GM18526 (cell line): ENCODE results near the gene PMEPA1.

Experiments
- POLR2A ChIP-seq: IDR thresholded peaks from 3 replicates; pipeline ENCODE4 v1.6.1; 2011; ENCODE audit not compliant: insufficient read length; ENCODE audit errors: extremely low read depth

The PMEPA1 gene

GRCh38 chr20:57743450-57744095, 33.8 kb upstream of the PMEPA1 start:
- TF ChIP-seq POLR2A, result no peak

- no peak for TF ChIP-seq POLR2A
Observed at GRCh38 chr20:57742507-57743181, 32.8 kb upstream of the PMEPA1 start.

DNA sequence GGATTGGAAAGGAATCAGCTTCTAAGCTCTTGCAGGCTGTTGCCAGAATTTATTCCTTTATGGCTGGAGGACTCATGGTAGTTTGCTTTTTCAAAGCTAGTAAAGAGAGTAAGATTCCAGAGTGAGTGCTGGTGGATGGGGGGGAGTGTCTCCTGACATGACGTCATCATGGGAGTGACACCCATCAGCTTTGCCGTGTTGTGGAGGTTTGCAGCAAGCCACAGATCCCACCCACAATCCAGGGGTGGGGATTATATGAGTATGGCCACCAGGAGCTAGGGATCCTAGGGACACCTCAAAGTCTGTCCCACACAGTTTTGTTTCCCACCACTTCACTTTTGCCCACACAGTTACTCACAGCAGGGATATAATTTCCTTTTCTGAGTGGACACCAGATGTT, 28.7 kb upstream of the PMEPA1 start:
- no peak for TF ChIP-seq POLR2A

DNA sequence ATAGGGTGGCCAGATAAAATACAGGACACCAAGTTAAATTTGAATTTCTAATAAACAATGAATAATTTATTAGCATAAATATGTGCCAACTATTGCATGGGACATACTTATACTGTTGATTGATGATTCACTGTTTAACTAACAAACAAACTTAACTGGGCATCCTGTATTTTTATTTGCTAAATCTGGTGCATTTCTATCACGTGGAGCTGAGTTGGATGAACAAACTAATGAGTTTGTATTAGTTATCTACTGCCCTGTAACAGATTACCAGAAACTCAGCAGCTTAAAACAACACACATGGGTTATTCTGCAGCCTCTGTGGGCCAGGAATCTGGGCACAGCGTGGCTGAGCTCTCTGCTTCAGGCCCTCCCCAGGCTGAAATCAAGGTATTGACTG, 28.2 kb upstream of the PMEPA1 start:
- no peak for TF ChIP-seq POLR2A

GRCh38 chr20:57737349-57737748, 27.5 kb upstream of the PMEPA1 start:
- no peak for TF ChIP-seq POLR2A

DNA sequence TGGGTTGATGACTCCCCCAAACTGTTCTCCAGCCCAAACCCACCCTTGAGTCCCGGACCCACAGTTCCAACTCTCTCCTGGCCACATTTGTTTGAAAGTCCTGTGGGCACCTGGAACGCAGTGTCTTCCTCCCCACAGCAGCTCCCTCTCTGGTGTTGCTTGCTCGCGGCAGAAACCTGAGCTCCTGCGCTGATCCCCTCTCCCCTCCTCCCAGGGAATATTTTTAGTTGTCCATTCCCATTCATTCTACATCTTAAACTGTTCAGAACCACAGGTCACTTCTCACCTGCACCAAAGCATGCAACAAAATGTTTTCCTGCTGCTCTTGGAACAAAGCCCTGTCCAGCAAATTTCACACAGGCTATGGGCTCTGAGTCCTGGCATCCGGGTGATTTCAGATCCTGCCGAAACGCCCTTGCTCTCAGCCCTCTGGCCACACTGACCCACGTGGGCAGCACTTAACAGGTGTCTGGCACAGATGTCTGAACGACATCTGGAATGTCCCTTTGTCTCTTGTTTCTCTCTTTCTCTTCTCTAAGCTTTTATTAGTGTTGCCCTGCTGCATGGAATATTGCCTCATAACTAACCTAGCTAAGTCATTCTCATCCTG, 27.0 kb upstream of the PMEPA1 start:
- no peak for TF ChIP-seq POLR2A

DNA sequence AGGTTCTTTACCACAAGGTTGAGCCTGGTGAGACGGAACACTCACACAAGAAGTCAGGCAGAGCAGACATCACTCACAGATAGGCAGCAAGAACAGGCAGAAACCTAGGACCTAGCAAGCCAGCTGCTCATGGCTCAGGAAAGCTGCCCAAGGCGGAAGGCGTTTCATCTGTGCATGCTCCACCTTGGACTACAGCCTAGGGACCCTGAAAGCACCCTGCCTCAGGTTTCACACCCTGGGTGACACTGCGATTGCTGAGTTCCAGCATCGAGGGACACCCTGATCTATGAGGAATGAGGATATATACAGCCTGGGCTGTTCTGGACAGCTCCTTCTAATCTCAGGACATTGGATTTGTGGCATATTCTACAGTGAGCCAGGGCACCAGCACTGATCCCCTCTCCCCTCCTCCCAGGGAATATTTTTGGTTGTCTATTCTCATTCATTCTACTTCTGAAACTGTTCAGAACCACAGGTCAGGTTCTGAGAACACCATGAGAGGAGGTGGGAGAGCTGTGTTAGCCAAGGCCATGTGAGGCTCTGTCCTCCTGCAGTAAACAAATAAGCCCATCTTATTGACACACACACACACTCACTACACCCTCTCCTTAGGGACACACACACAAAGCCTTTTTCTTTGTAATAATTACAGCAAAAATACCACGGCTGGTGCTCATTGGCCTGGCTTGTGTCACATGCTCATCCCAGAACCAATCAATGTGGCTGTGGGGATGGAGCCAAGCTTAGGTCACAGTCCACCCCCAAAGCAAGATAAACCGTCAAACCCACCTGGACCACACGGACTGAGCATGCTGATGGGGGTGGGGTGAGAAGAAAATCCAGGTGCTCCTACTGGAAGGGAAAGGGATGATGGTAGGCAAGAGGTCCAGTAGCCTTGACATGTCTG, 26.3 kb upstream of the PMEPA1 start:
- no peak for TF ChIP-seq POLR2A

- TF ChIP-seq POLR2A, result no peak
Observed at GRCh38 chr20:57734754-57735153, 24.9 kb upstream of the PMEPA1 start.

DNA sequence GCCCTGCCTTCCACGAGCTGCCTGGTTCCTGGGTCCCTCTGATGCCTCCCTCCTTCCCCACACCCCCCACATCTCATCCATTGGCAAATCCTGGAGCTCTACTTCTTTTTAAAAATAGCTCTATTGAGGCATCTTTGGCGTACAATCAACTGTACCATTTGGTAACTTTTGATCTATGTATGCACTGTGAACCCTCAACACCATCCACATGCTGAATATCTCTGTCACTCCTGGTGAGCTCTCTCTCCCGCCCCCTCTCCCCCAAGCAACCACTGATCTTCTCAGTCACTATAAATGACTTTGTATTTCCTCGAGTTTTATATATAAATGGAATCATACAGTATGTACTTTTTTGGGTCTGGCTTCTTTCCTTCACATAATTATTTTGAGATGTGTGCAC, 22.4 kb upstream of the PMEPA1 start:
- TF ChIP-seq POLR2A, result no peak

- no peak for TF ChIP-seq POLR2A
Observed at GRCh38 chr20:57728762-57729161, 18.9 kb upstream of the PMEPA1 start.

- TF ChIP-seq POLR2A, result no peak
Observed at GRCh38 chr20:57727863-57728262, 18.0 kb upstream of the PMEPA1 start.

DNA sequence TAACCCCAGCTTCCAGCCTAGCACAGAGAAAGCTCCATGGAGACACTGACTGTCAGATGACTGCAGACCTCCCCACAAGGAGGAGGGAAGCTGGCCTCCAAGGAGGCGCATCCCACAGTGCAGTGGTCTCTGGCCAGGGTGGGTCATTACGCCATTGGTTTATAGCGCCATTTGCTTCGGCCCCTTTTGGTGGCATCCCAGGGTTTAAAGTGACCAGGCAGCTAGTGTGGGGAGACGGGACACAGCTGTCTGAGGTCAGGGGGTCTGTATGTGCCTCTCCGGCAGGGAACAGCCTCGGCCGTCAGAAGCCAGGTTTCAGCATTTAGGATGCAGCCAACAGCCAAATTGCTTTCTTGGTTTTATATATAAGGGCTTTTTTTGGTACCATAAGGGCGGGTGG, 15.8 kb upstream of the PMEPA1 start:
- TF ChIP-seq POLR2A, result no peak

DNA sequence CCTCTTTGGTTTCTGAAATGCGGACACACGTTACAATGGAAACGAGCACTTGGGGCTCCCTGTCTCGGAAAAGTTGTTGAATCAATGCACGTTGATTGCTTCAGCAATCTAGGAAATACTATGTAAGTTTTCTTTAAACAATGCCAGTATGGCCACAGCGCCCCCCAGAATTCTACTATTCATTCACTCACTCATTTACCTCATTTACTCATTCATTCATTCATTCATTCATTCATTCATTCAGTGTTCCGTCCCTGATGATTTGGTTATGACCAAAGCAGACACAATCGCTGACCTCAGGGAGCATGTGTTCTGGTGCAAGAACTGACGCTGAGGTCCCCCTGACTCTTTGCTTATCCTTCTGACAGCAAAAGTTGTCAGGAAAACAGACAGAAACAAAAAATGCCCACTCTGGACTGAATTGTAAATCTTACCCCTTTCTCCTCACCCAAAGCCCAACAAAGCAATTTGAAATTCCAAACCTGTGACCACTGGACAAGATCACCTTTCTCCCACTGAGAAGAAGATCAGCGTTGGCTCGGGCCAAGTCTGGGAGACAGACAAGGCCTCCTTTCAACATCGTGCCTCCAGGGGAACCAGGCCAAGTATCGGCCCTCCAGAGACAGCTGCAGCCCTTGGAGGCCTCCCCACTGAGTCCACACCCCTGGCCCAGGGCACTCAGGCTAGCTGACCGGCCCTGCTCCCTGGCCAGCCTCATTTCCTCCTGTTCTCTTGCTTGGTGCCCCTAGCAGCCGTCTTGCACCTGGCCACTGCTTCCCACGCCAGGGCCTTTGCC, 15.0 kb upstream of the PMEPA1 start:
- no peak for TF ChIP-seq POLR2A

- TF ChIP-seq POLR2A, result no peak
Observed at GRCh38 chr20:57723816-57724215, 14.0 kb upstream of the PMEPA1 start.

DNA sequence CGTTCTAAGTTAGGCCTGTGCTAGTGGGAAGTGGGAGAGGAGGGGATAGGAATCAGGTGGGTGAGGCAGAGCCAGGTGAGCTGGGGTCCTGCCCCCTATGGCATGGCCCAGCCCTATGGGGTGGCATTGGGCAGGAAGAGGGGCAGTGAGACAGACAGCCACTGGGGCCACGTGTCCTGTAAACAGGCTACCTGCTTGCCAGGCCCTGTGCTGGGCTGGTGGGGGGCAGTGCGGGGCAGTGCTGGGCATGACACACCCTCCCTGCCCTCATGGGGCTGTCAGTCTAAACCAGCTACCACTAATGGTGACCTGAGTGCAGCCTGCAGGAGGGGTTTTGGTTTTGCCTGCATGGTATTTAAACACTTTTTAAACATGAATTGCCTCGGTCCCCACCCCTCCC, 10.1 kb upstream of the PMEPA1 start:
- no peak for TF ChIP-seq POLR2A

- no peak for TF ChIP-seq POLR2A
Observed at GRCh38 chr20:57718490-57719009, 8.7 kb upstream of the PMEPA1 start.
